Measurements from ENCODE around the gene KCNJ1.
A peak's percentile ranks its signal among the peaks of the same experiment; 100 is the strongest.

The KCNJ1 gene

DNA sequence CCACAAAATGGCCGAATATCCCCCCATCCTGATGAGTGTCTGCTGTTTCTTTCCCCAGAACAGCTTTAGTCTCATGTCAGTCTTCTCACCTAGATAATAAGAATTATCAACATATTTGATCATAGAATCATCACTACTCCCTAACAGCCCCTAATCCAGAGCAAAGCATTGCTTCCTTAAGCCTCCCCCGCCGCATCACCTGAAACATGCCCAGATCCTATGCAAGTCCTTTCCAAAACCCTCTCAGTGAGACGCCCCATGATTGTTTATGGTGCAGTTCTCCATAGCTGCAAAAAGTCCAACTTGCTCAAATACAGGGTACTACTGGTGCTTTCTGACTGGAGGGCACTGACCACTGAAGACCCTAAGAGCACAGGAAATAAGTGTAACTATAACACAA lies 20.1 kb downstream of the KCNJ1 start:
- no peak for DNase-seq

DNA sequence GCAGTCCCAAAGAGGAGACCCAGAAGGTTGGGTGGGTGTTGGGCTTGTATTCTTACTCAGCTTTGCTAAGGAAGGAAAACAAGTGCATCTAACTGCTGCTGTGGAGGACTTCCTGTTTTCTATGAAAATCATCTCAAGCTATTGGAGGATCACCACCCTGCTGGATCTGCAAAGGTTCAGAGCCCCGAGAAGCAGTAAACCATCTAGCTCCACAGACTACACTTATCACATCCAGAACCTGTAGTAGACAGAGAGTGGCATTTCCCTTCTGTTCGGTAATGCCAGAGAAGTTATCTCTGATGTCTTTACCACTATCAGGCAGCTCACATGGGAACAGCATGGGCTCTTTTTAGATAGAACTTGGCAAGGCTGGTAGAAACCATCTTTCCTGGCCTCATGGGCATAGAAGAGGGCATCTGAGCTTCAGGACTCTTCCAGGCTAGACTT lies 21.7 kb downstream of the KCNJ1 start:
- no peak for DNase-seq

DNA sequence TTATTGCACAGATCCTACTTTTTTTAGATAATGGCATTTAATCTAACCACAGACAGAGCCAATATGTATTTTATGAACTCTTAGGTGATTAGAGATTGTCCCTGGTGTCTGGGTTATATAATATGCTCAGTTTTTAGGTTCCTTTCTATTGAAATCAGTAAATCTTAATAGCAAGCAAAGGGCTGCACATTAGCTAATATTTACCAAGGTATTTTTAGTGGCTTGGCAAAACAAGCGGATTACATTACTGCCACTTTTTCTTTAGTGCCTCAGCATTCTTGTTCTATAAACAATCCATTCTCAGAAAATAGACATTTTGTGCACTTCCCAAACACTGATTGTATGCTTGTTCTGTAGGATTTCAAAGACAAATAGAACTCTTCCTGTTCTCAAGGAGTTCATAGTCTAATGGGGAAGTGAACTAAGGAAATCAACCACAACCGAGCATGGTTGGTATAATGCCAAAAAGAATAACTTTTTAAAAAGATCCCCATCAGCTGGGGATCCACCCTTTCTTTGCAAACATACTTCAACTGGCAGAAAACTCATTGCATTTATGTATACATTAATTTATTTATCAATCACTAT lies 23.8 kb downstream of the KCNJ1 start:
- DNase-seq: no peak

DNA sequence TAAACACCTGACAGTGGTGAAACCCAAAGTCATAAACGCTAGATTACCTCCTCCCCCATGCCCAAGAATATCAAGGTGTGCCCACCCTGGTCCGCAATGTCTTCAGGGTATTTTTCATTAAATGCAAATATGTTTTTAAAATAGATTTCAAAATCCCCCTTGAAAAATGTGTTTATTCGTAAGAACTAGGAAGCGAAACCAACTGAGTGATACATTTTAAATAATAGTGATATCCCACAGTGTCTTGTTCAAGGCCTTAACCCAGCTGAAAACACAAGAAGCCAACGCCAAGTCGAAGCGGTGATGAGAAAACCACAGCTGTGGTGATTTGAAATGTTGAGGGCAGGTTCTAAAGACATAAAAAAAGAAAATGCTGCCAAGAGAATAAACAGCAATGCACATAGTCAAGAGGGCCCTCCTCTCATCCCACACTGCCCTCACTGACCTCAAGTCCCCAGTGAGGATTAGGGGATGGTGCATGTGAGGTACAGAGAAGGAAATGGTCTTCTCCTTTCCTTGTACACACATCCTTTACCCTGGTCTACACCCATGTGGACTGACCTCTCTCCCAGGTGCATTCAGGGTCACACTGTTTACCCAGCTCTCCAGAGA lies 25.5 kb downstream of the KCNJ1 start:
- DNase-seq: no peak

DNA sequence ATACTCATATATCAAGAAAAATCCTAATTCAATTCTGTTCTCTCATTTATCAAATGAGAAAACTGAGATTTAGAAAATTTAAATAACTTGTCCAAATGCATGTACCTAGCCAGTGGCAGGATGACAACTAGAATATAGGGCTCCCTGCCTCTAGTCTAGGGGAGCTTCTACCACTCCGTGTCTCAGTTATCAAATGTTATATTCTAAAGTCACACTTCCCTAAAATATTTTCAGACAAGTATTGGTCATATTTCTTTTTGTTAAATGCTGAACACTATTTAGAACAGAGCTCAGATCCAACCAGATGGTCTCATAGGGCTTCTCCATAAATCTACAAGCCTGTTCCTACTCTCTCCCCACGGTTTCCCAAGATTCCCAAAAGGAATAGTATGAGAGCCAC lies 26.3 kb downstream of the KCNJ1 start:
- DNase-seq: no peak

DNA sequence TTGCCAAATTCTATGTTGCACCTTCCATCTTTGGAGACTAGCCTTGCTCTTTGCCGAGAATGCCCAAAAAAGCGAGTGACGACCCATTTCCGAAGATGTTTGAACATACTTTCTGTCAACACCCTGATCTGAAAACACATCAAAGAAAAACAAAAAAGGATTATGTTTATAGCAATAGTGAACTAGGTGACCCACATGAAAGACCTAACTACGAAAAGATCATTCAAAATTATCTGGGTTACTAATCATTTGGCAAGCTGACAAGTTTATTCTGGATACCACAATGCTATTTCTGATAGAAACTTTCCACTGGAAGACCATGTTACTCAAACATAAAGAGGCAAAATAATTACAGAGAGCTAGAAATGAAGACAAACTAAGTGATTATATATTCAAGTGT lies 27.0 kb downstream of the KCNJ1 start:
- DNase-seq: no peak

DNA sequence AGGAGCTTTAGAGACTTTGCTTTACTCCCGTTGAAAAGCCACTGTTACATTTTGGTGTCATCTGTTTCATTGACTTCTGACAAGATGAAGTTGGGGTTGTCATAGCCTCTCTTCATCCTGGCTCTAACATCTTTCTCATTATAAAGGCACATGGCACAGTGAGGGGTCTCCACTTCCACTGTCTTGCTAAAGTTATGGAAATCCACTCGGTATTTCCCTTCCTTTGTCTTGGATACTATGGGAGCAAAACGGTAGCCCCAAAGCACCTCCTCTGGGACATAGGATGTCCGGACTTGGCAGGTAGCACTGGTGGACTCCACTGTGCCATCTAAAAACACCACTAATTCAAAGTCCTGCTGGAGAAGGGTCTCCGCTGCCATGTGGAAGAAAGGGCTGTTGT lies 28.0 kb downstream of the KCNJ1 start:
- no peak for DNase-seq

DNA sequence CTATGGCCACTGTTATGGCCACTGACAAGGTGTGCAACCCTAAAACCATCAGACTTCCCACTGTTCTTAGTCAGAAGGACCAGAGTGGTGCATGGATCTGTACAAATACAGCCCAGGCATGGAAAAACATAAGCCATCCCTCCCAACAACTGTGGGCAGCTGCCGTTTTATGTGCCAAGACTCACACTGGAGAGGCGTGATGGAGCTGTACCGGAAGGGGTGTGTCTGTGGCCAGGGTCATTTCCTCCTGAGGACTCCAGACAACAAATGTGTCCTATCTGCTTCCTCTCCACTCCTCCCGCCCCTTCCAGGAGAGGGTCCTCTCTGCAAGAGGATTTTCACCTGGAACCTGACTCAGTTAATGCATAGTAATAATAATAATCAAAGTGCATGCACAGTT lies 29.5 kb downstream of the KCNJ1 start:
- no peak for DNase-seq

DNA sequence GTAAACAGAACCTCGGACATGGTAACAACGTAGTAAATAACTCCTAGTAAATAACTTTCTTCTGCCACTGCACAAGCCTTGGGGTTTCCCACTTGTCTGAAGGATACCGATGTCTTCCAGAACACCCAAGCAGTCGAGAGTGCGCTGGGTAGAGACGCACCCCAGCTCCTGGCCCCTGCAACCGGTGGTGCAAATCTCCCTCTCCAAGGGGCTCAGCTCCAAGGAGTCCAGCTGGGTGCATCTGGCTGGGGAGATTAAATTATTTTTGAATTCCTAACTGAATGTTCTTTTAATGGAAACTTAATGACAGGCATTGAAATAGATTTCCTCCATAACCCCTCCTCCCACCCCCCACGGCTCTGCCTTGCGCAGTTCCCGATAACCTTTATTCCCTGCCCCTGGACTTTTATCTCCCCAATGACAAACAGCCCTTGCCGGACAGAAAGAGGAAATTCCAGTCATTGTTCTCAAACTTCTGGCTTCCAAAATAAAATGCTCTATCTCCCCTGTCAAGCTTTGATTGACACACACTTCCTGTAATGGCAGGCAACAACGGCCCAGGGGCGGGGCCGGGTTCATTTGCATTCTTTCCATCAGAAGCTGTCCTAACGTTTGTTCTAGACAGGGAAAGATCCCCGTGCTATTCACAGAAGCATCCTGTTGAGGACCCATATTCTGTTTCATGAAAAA lies 31.2 kb downstream of the KCNJ1 start:
- no peak for DNase-seq

DNA sequence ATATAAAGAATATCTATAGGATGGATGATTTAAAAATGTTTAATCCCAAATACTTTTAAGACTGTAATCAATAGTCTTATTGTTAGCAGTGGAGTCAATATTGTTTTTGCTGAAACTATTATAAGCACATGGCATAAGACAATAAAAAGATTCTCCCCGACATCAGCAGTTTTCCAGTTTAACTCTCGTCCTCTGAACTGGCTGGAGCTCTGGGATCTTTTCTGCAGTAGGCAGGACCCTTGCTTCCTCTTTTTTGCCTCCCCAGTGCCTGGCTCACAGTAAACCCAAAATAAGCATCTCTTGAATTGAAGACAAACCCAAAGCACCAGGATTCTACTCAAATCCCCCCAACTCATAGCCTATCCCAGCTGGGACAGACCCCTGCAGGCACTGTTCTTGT lies 32.9 kb downstream of the KCNJ1 start:
- no peak for DNase-seq

DNA sequence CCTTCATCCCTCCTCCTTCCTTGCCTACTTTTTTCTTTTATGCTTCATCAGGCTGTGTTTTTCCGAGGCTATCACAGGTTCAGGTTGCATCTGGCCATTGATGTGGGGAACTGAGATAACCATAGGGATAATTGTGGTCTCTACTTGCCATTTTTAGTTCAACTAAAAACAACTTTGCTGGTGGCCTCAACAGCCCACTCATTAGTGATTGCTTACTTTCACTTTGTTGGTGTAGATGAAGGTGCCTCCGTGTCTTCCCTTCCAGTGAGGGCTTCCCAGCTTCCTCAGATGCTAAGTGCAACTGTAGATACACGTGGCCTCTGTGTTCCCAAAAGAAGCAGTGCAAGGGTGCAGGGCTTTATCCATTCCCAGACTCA lies 35.0 kb downstream of the KCNJ1 start:
- no peak for DNase-seq

DNA sequence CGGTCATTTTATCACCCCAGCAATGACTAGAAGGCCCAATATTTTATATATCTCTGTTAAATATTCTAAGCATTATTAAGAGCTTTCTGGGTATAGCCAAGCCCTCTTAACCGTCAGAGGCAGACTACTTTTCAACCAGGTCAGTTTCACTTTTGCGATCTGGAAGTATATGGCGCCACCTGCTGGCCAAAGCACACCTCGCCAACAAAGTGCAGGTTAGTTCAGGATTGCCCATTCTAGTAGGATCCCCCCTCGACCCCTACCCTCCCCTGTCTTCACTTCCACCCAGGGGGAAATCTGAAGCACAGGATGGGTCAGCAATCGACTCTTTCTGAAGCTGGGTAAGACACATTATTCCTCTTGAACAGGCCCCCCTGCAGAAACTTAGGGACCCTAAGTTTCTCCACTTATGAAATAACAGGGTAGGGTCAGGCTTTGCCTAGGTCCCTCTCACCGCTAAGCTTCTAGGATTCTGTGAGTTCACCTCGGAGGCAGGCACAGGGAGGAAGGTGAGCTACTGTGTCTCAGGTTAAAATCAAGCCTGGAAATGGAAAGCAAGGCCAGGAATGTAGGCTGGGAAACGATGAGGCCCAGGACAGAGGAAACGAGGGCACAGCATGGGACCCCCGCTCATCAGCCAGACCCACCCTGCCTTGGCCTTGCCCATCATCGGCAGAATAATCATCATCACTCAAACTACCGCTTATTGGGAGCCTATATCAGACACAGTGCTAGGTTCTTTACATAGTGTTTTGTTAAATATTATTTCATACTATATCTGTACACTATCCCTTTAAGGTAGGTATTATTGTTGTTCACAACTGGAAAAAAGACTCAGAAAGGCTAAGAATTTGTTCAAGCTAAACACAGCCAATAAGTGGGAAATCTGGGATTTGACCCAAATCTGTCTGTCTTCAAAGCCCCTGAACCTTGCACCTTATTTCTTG lies 35.6 kb downstream of the KCNJ1 start:
- peak; percentile 67 to 88 (median 76) for DNase-seq

DNA sequence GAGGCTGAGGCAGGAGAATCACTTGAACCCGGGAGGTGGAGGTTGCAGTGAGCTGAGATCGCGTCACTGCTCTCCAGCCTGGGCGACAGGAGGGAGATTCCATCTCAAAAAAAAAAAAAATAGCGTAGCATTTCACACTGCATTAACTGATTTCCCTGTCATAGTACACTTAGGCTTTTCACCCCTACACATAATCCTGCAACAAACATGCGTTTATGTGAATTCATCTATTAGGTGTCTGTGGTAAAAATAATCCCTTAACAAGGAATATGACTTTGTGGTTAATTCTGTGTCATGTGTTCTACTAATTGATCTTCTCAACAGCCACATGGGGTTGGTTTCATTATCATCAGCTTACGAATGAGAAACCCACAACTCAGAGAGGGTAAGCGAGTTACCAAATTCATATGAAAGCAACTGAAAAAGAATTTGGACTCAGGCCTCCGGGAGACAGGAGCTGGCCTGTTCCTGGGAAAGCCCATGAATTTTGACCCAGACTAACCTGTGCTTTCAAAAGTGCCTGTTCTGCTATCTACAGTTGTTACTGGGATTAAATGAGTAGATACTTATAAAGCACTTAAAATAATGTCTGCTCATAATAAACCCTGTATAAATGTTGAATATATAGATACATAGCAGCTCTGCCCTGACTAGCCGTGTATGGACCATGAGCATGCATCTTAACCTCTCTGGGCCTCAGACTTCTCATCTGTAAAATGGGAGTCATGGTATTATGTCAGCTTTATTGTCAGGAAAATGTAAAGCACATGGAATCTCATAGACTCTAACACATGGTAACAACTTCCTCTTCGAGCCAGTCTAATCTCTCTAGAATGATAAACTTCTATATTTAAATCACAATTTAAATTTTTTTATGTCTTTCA lies 36.6 kb downstream of the KCNJ1 start:
- DNase-seq: no peak

DNA sequence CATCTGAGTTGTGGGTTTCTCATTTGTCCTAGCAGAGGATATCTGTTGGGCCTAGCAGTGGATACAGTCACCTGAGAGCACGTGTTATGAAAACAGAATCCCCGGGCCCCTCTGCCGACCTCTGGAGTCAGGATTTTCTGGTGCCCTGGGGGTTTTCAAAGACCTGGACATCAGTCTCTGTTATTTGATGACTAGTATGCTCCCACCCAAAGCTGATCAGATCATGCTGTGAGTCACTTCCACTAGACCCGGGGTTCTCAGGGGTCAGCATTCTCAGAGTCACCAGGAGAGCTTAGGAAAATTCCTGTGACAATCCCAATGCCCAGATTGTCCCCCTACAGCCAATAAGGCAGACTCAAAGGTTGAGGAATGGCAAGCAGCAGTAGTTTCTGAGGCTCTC lies 38.7 kb downstream of the KCNJ1 start:
- DNase-seq: no peak

DNA sequence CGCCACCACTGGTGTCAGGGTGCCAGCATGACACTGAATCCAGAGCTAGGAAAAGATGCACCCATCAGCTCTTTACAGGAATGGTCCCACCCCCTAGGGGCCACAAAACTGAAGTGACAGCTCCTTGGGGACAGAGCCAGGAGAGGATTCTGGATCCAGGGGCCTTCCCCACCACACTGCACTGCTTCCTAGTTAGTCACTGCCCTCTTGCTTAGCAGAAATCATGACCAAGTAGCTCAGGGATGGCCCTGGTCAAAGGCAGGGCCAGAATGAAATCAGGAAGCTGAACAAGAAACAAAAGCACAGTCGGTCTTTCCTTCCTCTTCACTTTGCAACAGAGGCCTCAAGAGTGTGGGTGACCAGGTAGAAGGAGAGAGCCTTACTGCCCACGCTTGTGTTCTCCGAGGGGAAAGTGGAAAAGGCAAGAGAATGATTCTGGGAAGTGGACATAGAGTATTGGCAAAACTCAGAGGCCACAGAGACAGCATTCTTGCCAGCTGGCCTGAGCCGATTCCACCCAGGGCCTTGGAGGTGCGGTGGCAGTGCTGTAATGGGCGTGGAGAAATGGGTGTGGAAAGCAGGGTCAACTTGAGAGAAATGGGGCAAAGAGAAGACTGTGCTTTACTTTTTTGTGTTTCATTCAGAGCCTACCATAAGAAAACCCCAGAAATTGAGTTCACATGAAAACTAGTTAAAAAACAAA lies 39.8 kb downstream of the KCNJ1 start:
- no peak for DNase-seq

DNA sequence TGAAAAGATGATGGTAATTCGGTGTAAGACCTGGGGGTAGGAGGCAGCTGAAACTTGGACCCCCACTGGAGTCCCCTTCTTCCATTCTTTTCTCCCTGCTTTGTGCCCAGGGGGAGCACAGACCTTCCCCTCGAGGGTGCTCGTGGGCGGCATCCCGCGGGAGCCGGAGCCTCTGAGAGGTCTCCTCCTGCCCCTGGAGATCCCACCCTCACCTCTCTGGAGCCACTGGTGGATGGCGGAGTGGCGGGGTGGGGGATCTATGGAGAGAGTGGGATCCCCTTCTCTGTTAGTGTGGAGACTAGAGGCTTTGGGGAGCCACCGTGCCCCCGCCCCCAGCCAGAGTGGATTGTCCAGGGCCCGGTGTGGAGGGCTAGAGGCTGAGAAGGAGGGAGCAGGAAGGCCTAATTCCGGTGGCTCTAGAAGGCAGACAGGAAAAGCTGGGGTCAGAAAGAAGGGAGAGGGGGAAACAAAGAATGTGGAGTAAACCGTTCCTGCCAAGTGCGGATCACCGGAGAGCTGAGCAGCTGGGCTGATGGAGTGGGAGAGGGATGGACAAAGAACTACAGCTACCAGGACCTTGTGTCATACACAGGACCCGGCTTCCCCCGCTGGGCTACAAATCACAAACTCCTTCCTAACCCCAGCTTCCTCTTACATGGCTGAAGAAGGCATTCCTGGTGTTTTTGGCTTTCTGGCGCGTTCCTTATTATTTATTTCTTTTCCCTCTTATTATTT lies 41.9 kb downstream of the KCNJ1 start:
- DNase-seq: no peak

DNA sequence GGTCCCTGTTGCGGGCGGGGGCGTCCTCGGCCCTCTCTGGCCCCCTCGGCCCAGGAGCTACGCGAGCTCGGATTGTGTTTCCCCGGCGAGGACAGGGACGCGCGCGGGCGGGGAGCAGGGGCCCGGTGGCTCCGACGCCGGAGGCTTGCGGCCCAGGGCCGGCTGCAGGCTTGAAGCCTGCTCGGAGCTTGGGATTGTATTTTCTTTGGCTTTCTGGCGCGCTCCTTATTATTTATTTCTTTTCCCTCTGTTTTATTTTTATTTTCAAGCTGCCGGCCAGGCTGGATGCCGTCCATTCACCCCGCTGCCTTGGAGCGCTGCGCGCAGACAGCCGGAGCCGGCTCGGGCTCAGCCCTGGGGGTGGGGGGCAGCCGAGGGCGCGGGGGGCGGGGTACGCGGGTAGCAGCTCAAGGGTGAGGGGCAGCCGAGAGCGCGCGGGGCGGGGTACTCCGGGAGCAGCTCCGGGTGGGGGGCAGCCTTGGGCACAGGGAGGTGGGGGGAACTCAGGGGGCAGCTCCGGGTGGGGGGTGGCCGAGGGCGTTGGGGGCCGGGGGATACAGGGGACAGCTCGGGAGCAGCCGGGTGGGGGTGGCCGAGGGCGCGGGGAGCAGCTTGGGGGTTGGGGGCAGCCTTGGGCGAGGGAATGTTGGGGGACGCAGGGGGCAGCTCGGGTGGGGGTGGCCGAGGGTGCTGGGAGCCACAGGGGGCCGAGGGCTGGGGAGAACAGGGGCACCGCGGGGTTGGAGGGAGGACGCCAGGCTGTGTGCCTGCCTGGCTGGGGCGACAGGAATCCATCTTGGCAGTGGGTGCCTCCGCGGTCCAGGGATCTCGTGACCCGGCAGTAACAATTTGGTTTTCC lies 42.7 kb downstream of the KCNJ1 start:
- no peak for DNase-seq

DNA sequence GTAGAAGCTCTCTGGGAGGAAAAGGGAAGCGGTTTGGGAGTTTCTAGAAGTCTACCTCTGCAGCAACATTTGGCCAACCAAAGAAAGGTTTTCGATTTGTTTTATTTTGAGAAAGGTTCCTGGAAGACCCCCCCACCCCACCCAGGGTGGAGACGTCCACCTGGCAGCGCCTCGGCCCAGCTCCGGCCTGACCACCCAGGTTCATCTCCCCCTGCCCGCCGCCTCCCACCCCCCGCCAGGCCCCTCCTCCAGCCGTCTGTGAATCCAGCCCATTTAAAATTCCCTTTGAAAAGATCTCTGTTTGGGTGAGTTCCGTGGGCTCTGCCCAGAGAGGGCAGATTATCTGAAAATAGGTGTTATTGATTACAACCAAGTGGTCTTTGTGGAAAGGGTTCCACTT lies 43.3 kb downstream of the KCNJ1 start:
- DNase-seq: no peak

DNA sequence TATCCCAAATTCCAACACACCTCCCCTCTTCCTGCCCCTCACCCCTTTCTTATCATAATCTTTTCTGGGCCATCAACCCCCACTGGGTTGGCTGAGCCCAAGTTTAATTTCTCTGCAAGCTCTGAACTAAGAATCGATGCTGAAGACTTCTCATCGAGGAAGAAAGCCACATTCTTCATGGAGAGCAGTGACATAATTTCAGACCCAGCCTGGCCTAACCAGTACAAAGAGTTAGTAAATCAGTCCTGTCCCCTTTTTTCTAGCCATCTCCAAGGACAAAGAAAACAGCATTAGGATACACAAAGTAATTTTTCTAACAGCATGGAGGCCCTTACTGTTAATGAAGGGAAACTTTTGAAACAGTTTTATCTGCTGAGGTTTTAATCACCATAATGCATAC lies 45.0 kb downstream of the KCNJ1 start:
- DNase-seq: no peak

DNA sequence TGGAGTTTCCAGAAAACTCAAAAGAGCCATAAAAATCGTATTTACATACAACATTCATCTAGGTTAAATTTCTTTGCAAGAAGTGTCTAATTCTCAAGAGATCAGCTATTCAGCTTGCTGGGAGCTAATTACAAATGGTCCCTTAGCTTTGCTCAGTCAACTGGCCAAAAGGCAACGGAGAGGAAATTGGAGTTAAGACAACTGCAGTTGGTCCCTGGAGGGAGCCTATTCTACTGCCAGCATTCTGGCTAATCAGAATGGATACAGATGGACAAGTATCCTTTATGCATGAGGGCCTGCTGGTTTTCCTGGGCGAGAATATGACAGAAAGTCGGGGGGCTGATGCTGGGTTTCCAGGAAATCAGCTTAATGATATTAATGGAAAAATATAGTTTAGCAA lies 45.5 kb downstream of the KCNJ1 start:
- DNase-seq: no peak
